Mesothelial cell of epicardium (in vitro differentiated cells): ENCODE measurements around the gene ZSWIM3. TPM values are rescaled to one million over a fixed set of nuclear protein-coding genes. Genes with fewer than 3 reads are reported as not detected.
A peak's percentile ranks its signal among the peaks of the same experiment; 100 is the strongest.

Experiments
- DNase-seq, 2 experiments: peaks; one replicate each; pipeline ENCODE4 v3.0.0; 2021; ENCODE audit warnings: low spot score in 2 of 2; ENCODE audit not compliant: unreplicated experiment in 2 of 2
- H3K27ac Mint-ChIP-seq: 2 replicates; pipeline ENCODE4 v1.8.0; 2021; ENCODE audit warnings: mixed read lengths
- H3K27me3 Mint-ChIP-seq: 2 replicates; pipeline ENCODE4 v1.8.0; 2021; ENCODE audit warnings: low read depth, mixed read lengths
- H3K36me3 Mint-ChIP-seq: 2 replicates; pipeline ENCODE4 v1.8.0; 2021; ENCODE audit warnings: mixed read lengths
- H3K4me1 Mint-ChIP-seq: 2 replicates; pipeline ENCODE4 v1.8.0; 2021; ENCODE audit warnings: mixed read lengths
- H3K4me3 Mint-ChIP-seq: 2 replicates; pipeline ENCODE4 v1.8.0; 2021; ENCODE audit warnings: mild to moderate bottlenecking, moderate library complexity, mixed read lengths
- H3K9me3 Mint-ChIP-seq: 2 replicates; pipeline ENCODE4 v1.8.0; 2021; ENCODE audit warnings: mixed read lengths
- total RNA-seq: library from RNA; stranded (reverse); gene quantifications from 3 replicates; pipeline ENCODE4 v1.2.1, GENCODE V29; 2021
- TF ChIP-seq, protein P1 (sequence below): fragments of 200-600 bp; sonication (generic); IDR thresholded peaks from one replicate; pipeline ENCODE4 v1.5.0; 2021; ENCODE audit warnings: antibody characterized with exemption; ENCODE audit not compliant: unreplicated experiment

The ZSWIM3 gene
- total RNA-seq, result 3.7 to 4.6 TPM (median 4.4 TPM) in 3 replicates

DNA sequence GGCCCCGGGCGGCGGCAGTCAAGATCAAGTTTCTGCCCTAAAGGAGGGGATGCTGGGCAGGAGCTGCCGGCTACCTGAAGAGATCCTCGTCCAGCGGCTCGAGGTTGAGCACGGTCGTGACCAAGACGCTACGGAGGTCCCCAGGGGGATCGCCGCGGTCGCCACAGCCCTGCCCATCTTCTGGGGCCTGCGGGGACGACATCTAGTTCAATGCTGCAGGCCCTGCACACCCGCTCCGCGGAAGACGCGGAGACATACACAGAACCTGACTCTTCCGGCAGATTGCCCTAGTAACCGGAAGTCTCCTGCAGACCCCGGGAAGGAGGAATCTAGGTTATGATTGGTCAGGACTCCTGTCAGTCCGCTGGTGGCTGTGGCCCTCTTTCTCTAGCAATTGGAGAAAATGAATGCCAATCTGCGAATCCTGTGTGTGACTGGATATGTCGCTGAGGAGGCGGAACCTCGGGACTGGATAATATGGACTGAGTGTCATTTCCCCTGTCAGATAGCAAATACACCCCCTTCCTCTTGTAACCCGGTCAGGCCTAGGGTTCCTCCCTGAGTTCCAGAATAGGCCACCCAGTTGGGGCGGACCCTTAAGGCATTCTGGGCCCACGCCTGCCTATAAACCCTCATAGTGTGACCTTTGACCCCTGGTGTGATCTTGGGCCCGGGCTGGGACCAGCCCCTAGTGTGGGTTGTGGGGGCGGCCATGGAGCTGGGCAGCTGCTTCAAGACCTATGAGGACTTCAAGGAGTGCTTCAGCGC lies at the start of gene ZSWIM3, which contains the start of gene ACOT8:
Gene ZSWIM3, plus strand, starts transcription at position 501 of the 768 bp plus-strand sequence. Its CDS starts 212 bp downstream, at position 713.
Gene ACOT8, minus strand, starts transcription at position 279 of the 768 bp plus-strand sequence. Its CDS starts 77 bp downstream, at position 202.
- Mint-ChIP-seq H3K4me1 (peaks cover 34% of the 10 kb centered on the region), H3K27ac (peak within 1 kb of the TSS; percentile 88), H3K4me3 (peak within 1 kb of the TSS; percentile 93), H3K27me3 (no peaks in the 10 kb centered on the region), H3K9me3 (no peaks in the 10 kb centered on the region), H3K36me3 (peaks cover 4% of the 10 kb centered on the region)
- peak; percentile 90 to 93 for DNase-seq
- TF ChIP-seq, protein P1, sequence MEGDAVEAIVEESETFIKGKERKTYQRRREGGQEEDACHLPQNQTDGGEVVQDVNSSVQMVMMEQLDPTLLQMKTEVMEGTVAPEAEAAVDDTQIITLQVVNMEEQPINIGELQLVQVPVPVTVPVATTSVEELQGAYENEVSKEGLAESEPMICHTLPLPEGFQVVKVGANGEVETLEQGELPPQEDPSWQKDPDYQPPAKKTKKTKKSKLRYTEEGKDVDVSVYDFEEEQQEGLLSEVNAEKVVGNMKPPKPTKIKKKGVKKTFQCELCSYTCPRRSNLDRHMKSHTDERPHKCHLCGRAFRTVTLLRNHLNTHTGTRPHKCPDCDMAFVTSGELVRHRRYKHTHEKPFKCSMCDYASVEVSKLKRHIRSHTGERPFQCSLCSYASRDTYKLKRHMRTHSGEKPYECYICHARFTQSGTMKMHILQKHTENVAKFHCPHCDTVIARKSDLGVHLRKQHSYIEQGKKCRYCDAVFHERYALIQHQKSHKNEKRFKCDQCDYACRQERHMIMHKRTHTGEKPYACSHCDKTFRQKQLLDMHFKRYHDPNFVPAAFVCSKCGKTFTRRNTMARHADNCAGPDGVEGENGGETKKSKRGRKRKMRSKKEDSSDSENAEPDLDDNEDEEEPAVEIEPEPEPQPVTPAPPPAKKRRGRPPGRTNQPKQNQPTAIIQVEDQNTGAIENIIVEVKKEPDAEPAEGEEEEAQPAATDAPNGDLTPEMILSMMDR, result no peak

DNA sequence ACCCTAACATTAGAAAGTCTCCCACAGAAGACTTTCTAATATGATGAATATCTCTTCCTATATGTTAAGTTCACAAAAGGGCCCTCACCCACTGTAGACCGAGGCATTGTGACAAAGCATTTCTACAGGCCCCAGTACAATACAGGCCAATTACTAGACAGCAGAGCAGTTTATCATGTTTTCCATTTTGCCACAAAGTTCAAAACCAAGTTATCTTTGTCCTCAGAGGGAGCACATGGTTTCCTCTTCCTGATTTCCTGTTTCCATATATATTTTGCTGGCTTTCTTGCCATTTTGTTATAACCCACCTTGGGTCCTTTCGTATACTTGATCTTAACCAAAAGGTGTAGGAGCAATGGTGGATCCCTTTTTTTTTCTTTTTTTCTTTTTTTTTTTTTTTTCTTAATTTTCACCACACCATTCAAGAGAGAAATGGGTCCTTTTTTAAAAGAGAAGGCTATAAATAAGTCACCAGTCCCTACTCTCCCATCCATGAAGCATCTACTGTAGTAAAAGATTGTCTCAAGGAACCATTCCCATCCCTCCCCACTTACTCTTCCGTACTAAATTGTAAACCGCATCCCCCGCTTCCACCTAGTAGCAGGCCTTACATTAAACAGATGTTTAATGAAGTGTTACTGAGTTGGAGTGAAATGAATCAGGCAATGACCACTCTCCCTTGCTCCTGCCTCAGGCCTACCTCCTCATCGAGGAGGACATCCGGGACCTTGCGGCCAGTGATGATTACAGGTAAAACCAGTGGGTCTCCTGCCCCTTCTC lies 47.0 kb upstream of the ZSWIM3 start:
- no peak overlapping the region for H3K27ac Mint-ChIP-seq
- H3K9me3 Mint-ChIP-seq, result no peaks in the 10 kb centered on the region
- H3K4me3 Mint-ChIP-seq, result no peak overlapping the region
- DNase-seq, result no peak
- peaks cover 25% of the 10 kb centered on the region for H3K36me3 Mint-ChIP-seq
- peaks cover 11% of the 10 kb centered on the region for H3K4me1 Mint-ChIP-seq
- TF ChIP-seq, protein P1, result no peak
- H3K27me3 Mint-ChIP-seq, result no peaks in the 10 kb centered on the region

GRCh38 chr20:45812157-45813005 lies 45.0 kb upstream of the ZSWIM3 start, which contains the start of gene UBE2C:
UBE2C (plus strand) TSS chr20:45812644; CDS start chr20:45812696, 52 bp downstream.
- H3K9me3 Mint-ChIP-seq, result no peaks in the 10 kb centered on the region

GRCh38 chr20:45813006-45813340 lies 44.4 kb upstream of the ZSWIM3 start:
- Mint-ChIP-seq H3K4me1 (peaks cover 19% of the 10 kb centered on the region), H3K9me3 (no peaks in the 10 kb centered on the region), H3K4me3 (peak overlapping the region; percentile 78), H3K36me3 (peaks cover 23% of the 10 kb centered on the region), H3K27ac (peak overlapping the region; percentile 6), H3K27me3 (no peaks in the 10 kb centered on the region)
- TF ChIP-seq, protein P1, result no peak
- no peak for DNase-seq

More at GRCh38 chr20:45812157-45813005, 45.0 kb upstream of the ZSWIM3 start, which contains the start of gene UBE2C:
- Mint-ChIP-seq H3K36me3 (peaks cover 25% of the 10 kb centered on the region), H3K4me1 (peaks cover 15% of the 10 kb centered on the region), H3K27ac (peak within 1 kb of the TSS; percentile 96), H3K27me3 (no peaks in the 10 kb centered on the region), H3K4me3 (peak within 1 kb of the TSS; percentile 78)
- DNase-seq, result peak; percentile 93 to 95
- TF ChIP-seq, protein P1, result no peak

DNA sequence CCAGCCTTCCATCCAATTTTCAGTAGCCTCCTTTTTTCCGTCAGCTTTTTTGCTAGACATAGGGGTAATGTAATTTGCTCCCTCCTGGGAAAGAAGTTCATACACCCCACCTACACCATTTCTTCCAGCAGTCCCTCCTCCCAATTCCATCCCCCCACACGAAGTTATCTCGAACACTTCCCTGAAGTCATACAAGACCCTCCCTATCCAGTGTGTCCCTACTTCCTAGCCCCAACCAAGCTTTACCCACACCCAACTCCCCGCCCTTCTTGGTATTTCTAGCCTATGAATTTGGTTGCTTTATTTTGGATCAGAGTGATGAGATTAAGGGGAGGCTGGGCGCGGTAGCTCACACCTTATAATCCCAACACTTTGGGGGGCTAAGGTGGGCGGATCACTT lies 43.9 kb upstream of the ZSWIM3 start:
- H3K27ac Mint-ChIP-seq, result peak overlapping the region; percentile 6

More for the DNA sequence above, 43.9 kb upstream of the ZSWIM3 start:
- Mint-ChIP-seq H3K27me3 (no peaks in the 10 kb centered on the region), H3K4me1 (peaks cover 19% of the 10 kb centered on the region), H3K4me3 (peak overlapping the region; percentile 78), H3K9me3 (no peaks in the 10 kb centered on the region), H3K36me3 (peaks cover 21% of the 10 kb centered on the region)
- TF ChIP-seq, protein P1, result no peak
- no peak for DNase-seq
